Adrenal gland (tissue), 12 donors: ENCODE data around the gene MGRN1. TPM values are rescaled to one million over a fixed set of nuclear protein-coding genes. Genes with fewer than 3 reads are reported as not detected.

Experiments used
- DNase-seq, 7 donors: peaks; one replicate each; pipeline ENCODE4 v3.0.0-alpha.2; 2019 to 2020
- H3K27ac ChIP-seq, 5 donors: fragments of 200-600 bp; sonication (generic) in 4 of 5; 1 replicate in 3 of 5; 2 replicates in 2 of 5; pipeline versions ENCODE4 v1.5.1 to v1.8.0; 2016 to 2020; ENCODE audit warnings: mild to moderate bottlenecking in 1 of 5
- H3K27me3 ChIP-seq: fragments of 200-600 bp; 2 replicates; pipeline ENCODE4 v1.8.0; 2021
- H3K36me3 ChIP-seq, 2 donors: fragments of 200-600 bp; replicated peaks in 1 of 2; 1 replicate in 1 of 2; 2 replicates in 1 of 2; pipeline versions ENCODE4 v1.5.1 to v1.8.0; 2018 to 2022
- H3K4me1 ChIP-seq, 2 donors: fragments of 200-600 bp; replicated peaks in 1 of 2; 1 replicate in 1 of 2; 2 replicates in 1 of 2; pipeline versions ENCODE4 v1.5.1 to v1.8.0; 2018 to 2021
- H3K4me3 ChIP-seq, 4 donors: fragments of 200-600 bp; sonication (generic) in 3 of 4; one replicate each; pipeline ENCODE4 v1.5.1; 2016 to 2018
- H3K9me3 ChIP-seq, 3 donors: fragments of 200-600 bp; sonication (generic) in 1 of 3; replicated peaks in 1 of 3; 1 replicate in 2 of 3; 2 replicates in 1 of 3; pipeline versions ENCODE4 v1.5.1 to v1.8.0; 2016 to 2021
- CTCF ChIP-seq, 6 experiments: fragments of 450-650 bp in 4 of 6; fragments of 200-600 bp in 2 of 6; sonication (generic) in 1 of 6; IDR thresholded peaks; 1 replicate in 5 of 6; 2 replicates in 1 of 6; pipeline versions ENCODE4 v1.5.1 to v1.8.0; 2016 to 2021; ENCODE audit warnings: antibody characterized with exemption in 6 of 6, mild to moderate bottlenecking in 2 of 6, moderate library complexity in 1 of 6
- POLR2A ChIP-seq, 2 donors: fragments of 450-650 bp; IDR thresholded peaks; one replicate each; pipeline ENCODE4 v1.6.1; 2017; ENCODE audit warnings: antibody characterized with exemption in 2 of 2, mild to moderate bottlenecking in 2 of 2, moderate library complexity in 1 of 2
- WGBS, 4 donors: extraction: QIAGEN DNeasy Blood & Tissue Kit in 2 of 4; methylation state at CpG; one replicate each; pipeline versions ENCODE4 v1.1.5 to v1.1.7; 2013 to 2017; 5-methylcytosine and 5-hydroxymethylcytosine counted together
- intact Hi-C, 2 donors: fragments of 100-400 bp; cut with DNase I; formaldehyde crosslinking; loops; one replicate each; pipeline versions ENCODE4 v1.14.1 to v1.15.0; 2022 to 2023
- polyA plus RNA-seq, 3 donors: library from polyadenylated mRNA; stranded (reverse); fragments of 200-250 nt in 2 of 3; fragments of 350-450 nt in 1 of 3; fragmentation: Illumina TruSeq in 1 of 3; extraction: RNeasy Lipid Tissue Mini Kit (QIAGEN cat#74804) in 1 of 3; gene quantifications; one replicate each; pipeline ENCODE4 v1.2.3, GENCODE V29; 2013 to 2014
- total RNA-seq, 9 donors: library from RNA; depleted of rRNA in 4 of 9; stranded (reverse); fragments of >200 nt in 4 of 9; fragments of 120-200 nt in 1 of 9; fragmentation: NEBNext Ultra II Directional in 1 of 9; extraction: Animal tissue kit (Norgen Biotek cat#: 25700) in 1 of 9; gene quantifications; one replicate each; pipeline versions ENCODE4 v1.1.0 to v1.2.4, GENCODE V29; 2013 to 2023
- donor health status: healthy with polysubstance abuse.
- donor health status: Bipolar disorder and iron deficiency.
- donor health status: DM: yes; HTN: yes; CAD: no.
- donor health status: DM: no; HTN: no; CAD: no.
- donor health status: DM: no; HTN: no; CAD: no.
- donor health status: DM: yes; HTN: yes; CAD: no.

MGRN1 gene
- total and polyA plus RNA-seq, 12 donors = 17.5 to 94.1 (median 58.4) TPM

- TF ChIP-seq CTCF (IDR thresholded peaks at IDR 0.05) (no peak), POLR2A (IDR thresholded peaks at IDR 0.05) (no peak)
- H3K27me3 ChIP-seq = no peaks in the 10 kb centered on the region
- WGBS, 4 donors = 89 to 92% (median 90%) methylated on average over 9 of the region's 9 CpGs
These were observed 50.4 kb downstream of the MGRN1 start for GRCh38 chr16:4674926-4675530.

GRCh38 chr16:4675864-4676786 lies 51.5 kb downstream of the MGRN1 start:
- peak in 5 of 7 donors; percentile 39 to 73 (median 47) for DNase-seq
- Histone ChIP-seq H3K4me1 (peaks cover 24 to 30% of the 10 kb centered on the region in 2 donors), H3K36me3 (peaks cover 0 to 37% of the 10 kb centered on the region in 2 donors), H3K4me3 (no peak overlapping the region), H3K9me3 (no peaks in the 10 kb centered on the region), H3K27me3 (no peaks in the 10 kb centered on the region), H3K27ac (peak overlapping the region; percentile 64 to 96 (median 89))
- no peak for TF ChIP-seq POLR2A (IDR thresholded peaks at IDR 0.05)
- TF ChIP-seq CTCF (IDR thresholded peaks at IDR 0.05) = no peak
- 50 to 61% (median 57%) methylated on average over 8 to 23 of the region's 23 CpGs for WGBS, 4 donors
- intact Hi-C loops = no loop called here

More at GRCh38 chr16:4674926-4675530, 50.4 kb downstream of the MGRN1 start:
- peaks cover 24 to 30% of the 10 kb centered on the region in 2 donors for H3K4me1 ChIP-seq
- intact Hi-C loops = no loop called here
- H3K36me3 ChIP-seq = peaks cover 0 to 39% of the 10 kb centered on the region in 2 donors
- peak overlapping the region in 2 of 5 donors; percentile 89 to 96 for H3K27ac ChIP-seq
- H3K4me3 ChIP-seq = no peak overlapping the region
- H3K9me3 ChIP-seq = no peaks in the 10 kb centered on the region
- peak in 2 of 7 donors; percentile 13 to 32 for DNase-seq

GRCh38 chr16:4676831-4677230 lies 52.2 kb downstream of the MGRN1 start:
- H3K27me3 ChIP-seq = no peaks in the 10 kb centered on the region
- H3K4me1 ChIP-seq = peaks cover 24 to 30% of the 10 kb centered on the region in 2 donors
- DNase-seq = peak; percentile 85 to 97 (median 95)
- peak overlapping the region; percentile 67 to 97 (median 96) for H3K27ac ChIP-seq
- TF ChIP-seq POLR2A (IDR thresholded peaks at IDR 0.05) = peak in 1 of 2 donors; percentile 42
- TF ChIP-seq CTCF (IDR thresholded peaks at IDR 0.05) = no peak
- no peaks in the 10 kb centered on the region for H3K9me3 ChIP-seq
- intact Hi-C loops = no loop called here
- peaks cover 0 to 35% of the 10 kb centered on the region in 2 donors for H3K36me3 ChIP-seq
- H3K4me3 ChIP-seq = peak overlapping the region in 1 of 4 donors; percentile 18
- 34 to 48% (median 40%) methylated on average over 10 to 11 of the region's 11 CpGs for WGBS, 4 donors

- Histone ChIP-seq H3K9me3 (no peaks in the 10 kb centered on the region), H3K4me3 (peak overlapping the region in 1 of 4 donors; percentile 18), H3K4me1 (peaks cover 24 to 31% of the 10 kb centered on the region in 2 donors), H3K27me3 (no peaks in the 10 kb centered on the region), H3K27ac (peak overlapping the region; percentile 67 to 97 (median 96)), H3K36me3 (peaks cover 0 to 40% of the 10 kb centered on the region in 2 donors)
- intact Hi-C loops = no loop called here
- 34 to 53% (median 41%) methylated on average over 8 to 17 of the region's 17 CpGs for WGBS, 4 donors
- DNase-seq = peak; percentile 89 to 97 (median 94)
- TF ChIP-seq CTCF (IDR thresholded peaks at IDR 0.05) = no peak
- peak in 1 of 2 donors; percentile 72 for TF ChIP-seq POLR2A (IDR thresholded peaks at IDR 0.05)
These were observed 52.8 kb downstream of the MGRN1 start for GRCh38 chr16:4677390-4677789.
